ENCODE data around the gene SPRR2F.

SPRR2F gene, protein sequence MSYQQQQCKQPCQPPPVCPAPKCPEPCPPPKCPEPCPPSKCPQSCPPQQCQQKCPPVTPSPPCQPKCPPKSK

DNA sequence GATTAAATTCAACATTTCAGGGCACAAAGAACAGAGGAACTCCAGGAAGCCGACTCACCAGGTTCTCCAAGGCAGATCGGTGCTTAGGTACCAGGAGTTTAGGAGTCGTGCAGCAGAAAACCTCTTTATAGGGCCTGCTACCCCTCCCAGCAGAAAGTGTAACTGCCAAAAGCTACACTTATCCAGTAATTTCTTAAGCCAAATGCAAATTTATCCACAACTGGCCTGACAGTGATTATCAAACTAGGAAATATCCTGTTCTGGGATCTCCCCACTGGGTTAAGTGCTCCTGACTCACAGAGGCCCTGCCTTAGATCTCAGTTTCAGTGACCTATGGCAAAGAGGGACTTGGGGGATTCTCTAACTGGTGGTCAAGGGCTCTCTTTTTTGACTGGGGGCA is at the start of gene SPRR2F:
Gene SPRR2F (minus strand): TSS at position 101 of the 400 bp plus-strand sequence. CDS start 783 bp downstream, outside the sequence.
- TF ChIP-seq ZSCAN30 (tag by site-specific recombination; IDR thresholded peaks at IDR 0.05) (no peak), ZNF560 (tag by site-specific recombination; IDR thresholded peaks at IDR 0.05; ENCODE audit: borderline replicate concordance) (no peak), TCF7L2 (IDR thresholded peaks at IDR 0.05; ENCODE audit: borderline replicate concordance, low read depth, low read length) (no peak), HOXC10 (CRISPR knock-in tag; IDR thresholded peaks at IDR 0.05) (no peak), KLF8 (tag by site-specific recombination; IDR thresholded peaks at IDR 0.05) (no peak), YY1 (tag by site-specific recombination; IDR thresholded peaks at IDR 0.05) (no peak)
- Histone ChIP-seq H3K4me3 (ENCODE audit: low read depth, low read length) (no peak within 1 kb of the TSS), H3K36me3 (ENCODE audit: control insufficient read depth in 2 of 2, insufficient read depth in 1 of 2, low read length in 2 of 2) (no peaks in the 10 kb centered on the region), H3K27ac (ENCODE audit: extremely low read depth, low read depth, low read length) (no peak within 1 kb of the TSS), H3K9me3 (ENCODE audit: control insufficient read depth, insufficient read depth, low read depth, low read length) (no peaks in the 10 kb centered on the region), H3K4me1 (ENCODE audit: control insufficient read depth, insufficient read depth, low read length) (no peaks in the 10 kb centered on the region)
- POLR2A ChIA-PET = no interaction called here
- CTCF ChIA-PET = no interaction called here

DNA sequence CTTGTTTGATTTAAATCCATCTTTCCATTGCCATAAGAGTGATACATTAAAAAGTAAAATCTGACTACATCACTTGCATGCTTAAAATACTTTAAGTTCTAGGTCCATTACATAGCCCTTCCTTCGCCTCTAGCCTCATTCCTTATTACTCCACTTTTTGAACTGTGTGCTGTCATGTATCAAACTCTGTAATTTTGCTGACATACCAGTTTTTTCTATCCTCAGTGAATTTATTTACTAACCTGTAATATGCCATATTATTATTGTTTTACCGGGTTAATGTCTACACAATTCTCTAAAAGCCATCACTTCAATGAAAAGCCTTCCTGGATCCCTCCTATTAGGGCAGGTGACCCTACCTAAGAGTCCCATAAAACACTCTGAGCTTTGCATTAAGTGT is 42.2 kb upstream of the SPRR2F start:
- H3K9me3 ChIP-seq (ENCODE audit: control insufficient read depth, insufficient read depth, low read depth, low read length) = peaks cover 2% of the 10 kb centered on the region; the same call in 1 of the 2 replicates
- no peak overlapping the region for H3K4me3 ChIP-seq (ENCODE audit: low read depth, low read length)
- H3K36me3 ChIP-seq (ENCODE audit: control insufficient read depth in 2 of 2, insufficient read depth in 1 of 2, low read length in 2 of 2) = no peaks in the 10 kb centered on the region
- ChIA-PET CTCF (no interaction called here), POLR2A (no interaction called here)
- H3K4me1 ChIP-seq (ENCODE audit: control insufficient read depth, insufficient read depth, low read length) = no peaks in the 10 kb centered on the region
- TF ChIP-seq FEZF1 (tag by site-specific recombination; IDR thresholded peaks at IDR 0.05) (no peak), TRIM28 (IDR thresholded peaks at IDR 0.05; ENCODE audit: borderline replicate concordance, low read length) (no peak), ZNF274 (IDR thresholded peaks at IDR 0.05; ENCODE audit: low read length) (no peak), ZNF274 (tag by site-specific recombination; IDR thresholded peaks at IDR 0.05; ENCODE audit: borderline replicate concordance) (no peak), OVOL3 (tag by site-specific recombination; IDR thresholded peaks at IDR 0.05) (no peak), ZNF529 (tag by site-specific recombination; IDR thresholded peaks at IDR 0.05; ENCODE audit: insufficient replicate concordance) (no peak), ZNF146 (tag by site-specific recombination; IDR thresholded peaks at IDR 0.05) (no peak), ZNF10 (tag by site-specific recombination; IDR thresholded peaks at IDR 0.05) (no peak)
- TF ChIP-seq, protein P1, sequence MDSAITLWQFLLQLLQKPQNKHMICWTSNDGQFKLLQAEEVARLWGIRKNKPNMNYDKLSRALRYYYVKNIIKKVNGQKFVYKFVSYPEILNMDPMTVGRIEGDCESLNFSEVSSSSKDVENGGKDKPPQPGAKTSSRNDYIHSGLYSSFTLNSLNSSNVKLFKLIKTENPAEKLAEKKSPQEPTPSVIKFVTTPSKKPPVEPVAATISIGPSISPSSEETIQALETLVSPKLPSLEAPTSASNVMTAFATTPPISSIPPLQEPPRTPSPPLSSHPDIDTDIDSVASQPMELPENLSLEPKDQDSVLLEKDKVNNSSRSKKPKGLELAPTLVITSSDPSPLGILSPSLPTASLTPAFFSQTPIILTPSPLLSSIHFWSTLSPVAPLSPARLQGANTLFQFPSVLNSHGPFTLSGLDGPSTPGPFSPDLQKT (IDR thresholded peaks at IDR 0.05; ENCODE audit: borderline replicate concordance, low read depth, low read length) = no peak
- H3K27ac ChIP-seq (ENCODE audit: extremely low read depth, low read depth, low read length) = no peak overlapping the region

DNA sequence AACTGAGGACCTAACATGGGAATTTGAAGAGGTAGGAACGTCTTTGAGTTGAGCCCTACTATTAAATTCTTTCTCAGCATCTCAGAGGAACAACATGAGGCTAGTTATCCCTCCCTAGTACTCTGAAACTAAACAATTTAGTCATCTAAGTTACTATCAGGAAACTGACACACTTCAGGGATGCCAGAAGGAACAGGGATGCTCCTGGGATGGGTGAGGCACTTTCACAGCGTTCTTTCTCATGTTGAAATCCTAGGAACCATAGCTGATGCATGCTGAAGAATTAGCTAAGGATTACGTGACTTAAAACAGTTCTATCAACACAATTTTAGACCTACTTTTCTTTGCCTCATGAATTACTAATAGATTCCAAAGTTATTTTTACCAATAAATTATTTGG is 39.2 kb upstream of the SPRR2F start:
- no peaks in the 10 kb centered on the region for H3K36me3 ChIP-seq (ENCODE audit: control insufficient read depth in 2 of 2, insufficient read depth in 1 of 2, low read length in 2 of 2)
- TF ChIP-seq, protein P2, sequence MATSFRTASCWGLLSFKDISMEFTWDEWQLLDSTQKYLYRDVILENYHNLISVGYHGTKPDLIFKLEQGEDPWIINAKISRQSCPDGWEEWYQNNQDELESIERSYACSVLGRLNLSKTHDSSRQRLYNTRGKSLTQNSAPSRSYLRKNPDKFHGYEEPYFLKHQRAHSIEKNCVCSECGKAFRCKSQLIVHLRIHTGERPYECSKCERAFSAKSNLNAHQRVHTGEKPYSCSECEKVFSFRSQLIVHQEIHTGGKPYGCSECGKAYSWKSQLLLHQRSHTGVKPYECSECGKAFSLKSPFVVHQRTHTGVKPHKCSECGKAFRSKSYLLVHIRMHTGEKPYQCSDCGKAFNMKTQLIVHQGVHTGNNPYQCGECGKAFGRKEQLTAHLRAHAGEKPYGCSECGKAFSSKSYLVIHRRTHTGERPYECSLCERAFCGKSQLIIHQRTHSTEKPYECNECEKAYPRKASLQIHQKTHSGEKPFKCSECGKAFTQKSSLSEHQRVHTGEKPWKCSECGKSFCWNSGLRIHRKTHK (tag by site-specific recombination; IDR thresholded peaks at IDR 0.05) = no peak
- TF ChIP-seq KLF7 (tag by site-specific recombination; IDR thresholded peaks at IDR 0.05; ENCODE audit: borderline replicate concordance) (no peak), ZNF626 (tag by site-specific recombination; IDR thresholded peaks at IDR 0.05) (no peak), ZNF792 (tag by site-specific recombination; IDR thresholded peaks at IDR 0.05) (no peak), ZNF155 (tag by site-specific recombination; IDR thresholded peaks at IDR 0.05) (no peak), ZSCAN30 (tag by site-specific recombination; IDR thresholded peaks at IDR 0.05) (no peak), ZNF37A (tag by site-specific recombination; IDR thresholded peaks at IDR 0.05) (no peak)
- TF ChIP-seq, protein P3, sequence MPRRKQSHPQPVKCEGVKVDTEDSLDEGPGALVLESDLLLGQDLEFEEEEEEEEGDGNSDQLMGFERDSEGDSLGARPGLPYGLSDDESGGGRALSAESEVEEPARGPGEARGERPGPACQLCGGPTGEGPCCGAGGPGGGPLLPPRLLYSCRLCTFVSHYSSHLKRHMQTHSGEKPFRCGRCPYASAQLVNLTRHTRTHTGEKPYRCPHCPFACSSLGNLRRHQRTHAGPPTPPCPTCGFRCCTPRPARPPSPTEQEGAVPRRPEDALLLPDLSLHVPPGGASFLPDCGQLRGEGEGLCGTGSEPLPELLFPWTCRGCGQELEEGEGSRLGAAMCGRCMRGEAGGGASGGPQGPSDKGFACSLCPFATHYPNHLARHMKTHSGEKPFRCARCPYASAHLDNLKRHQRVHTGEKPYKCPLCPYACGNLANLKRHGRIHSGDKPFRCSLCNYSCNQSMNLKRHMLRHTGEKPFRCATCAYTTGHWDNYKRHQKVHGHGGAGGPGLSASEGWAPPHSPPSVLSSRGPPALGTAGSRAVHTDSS (tag by site-specific recombination; IDR thresholded peaks at IDR 0.05) = no peak
- TF ChIP-seq, protein P4, sequence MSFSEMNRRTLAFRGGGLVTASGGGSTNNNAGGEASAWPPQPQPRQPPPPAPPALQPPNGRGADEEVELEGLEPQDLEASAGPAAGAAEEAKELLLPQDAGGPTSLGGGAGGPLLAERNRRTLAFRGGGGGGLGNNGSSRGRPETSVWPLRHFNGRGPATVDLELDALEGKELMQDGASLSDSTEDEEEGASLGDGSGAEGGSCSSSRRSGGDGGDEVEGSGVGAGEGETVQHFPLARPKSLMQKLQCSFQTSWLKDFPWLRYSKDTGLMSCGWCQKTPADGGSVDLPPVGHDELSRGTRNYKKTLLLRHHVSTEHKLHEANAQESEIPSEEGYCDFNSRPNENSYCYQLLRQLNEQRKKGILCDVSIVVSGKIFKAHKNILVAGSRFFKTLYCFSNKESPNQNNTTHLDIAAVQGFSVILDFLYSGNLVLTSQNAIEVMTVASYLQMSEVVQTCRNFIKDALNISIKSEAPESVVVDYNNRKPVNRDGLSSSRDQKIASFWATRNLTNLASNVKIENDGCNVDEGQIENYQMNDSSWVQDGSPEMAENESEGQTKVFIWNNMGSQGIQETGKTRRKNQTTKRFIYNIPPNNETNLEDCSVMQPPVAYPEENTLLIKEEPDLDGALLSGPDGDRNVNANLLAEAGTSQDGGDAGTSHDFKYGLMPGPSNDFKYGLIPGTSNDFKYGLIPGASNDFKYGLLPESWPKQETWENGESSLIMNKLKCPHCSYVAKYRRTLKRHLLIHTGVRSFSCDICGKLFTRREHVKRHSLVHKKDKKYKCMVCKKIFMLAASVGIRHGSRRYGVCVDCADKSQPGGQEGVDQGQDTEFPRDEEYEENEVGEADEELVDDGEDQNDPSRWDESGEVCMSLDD (tag by site-specific recombination; IDR thresholded peaks at IDR 0.05) = no peak
- ChIA-PET CTCF (no interaction called here), POLR2A (no interaction called here)
- no peaks in the 10 kb centered on the region for H3K4me1 ChIP-seq (ENCODE audit: control insufficient read depth, insufficient read depth, low read length)
- H3K9me3 ChIP-seq (ENCODE audit: control insufficient read depth, insufficient read depth, low read depth, low read length) = no peaks in the 10 kb centered on the region
- no peak overlapping the region for H3K27ac ChIP-seq (ENCODE audit: extremely low read depth, low read depth, low read length)
- H3K4me3 ChIP-seq (ENCODE audit: low read depth, low read length) = no peak overlapping the region
